Endothelial cell of umbilical vein (primary cell): ENCODE results near the gene SELENON.

Experiments used
- CTCF ChIP-seq, 2 donors: IDR thresholded peaks; 1 replicate in 1 of 2; 2 replicates in 1 of 2; pipeline ENCODE4 v1.5.1; 2011; ENCODE audit warnings: low read length in 2 of 2, mild to moderate bottlenecking in 2 of 2, moderate library complexity in 2 of 2, control low read depth in 1 of 2, inconsistent platforms in 1 of 2, low read depth in 1 of 2; ENCODE audit not compliant: insufficient read depth in 1 of 2; ENCODE audit errors: extremely low read depth in 1 of 2
- EZH2 ChIP-seq: IDR thresholded peaks from 2 replicates; pipeline ENCODE4 v1.6.1; 2012; ENCODE audit warnings: borderline replicate concordance, low read depth, mild to moderate bottlenecking, moderate library complexity, low read length, inconsistent platforms; ENCODE audit not compliant: severe bottlenecking
- MAX ChIP-seq: IDR thresholded peaks from 2 replicates; pipeline ENCODE4 v1.6.1; 2011; ENCODE audit not compliant: insufficient read depth, insufficient read length
- MYC ChIP-seq: IDR thresholded peaks from one replicate; pipeline ENCODE4 v1.6.1; 2011; ENCODE audit warnings: mild to moderate bottlenecking, low read depth, low read length
- POLR2A ChIP-seq: IDR thresholded peaks from 2 replicates; pipeline ENCODE4 v1.6.1; 2012; ENCODE audit warnings: low read depth, mild to moderate bottlenecking, control low read depth, low read length
- POLR2AphosphoS5 ChIP-seq: IDR thresholded peaks from 2 replicates; pipeline ENCODE4 v1.6.1; 2012; ENCODE audit warnings: low read depth, mild to moderate bottlenecking, control low read depth, low read length, moderate library complexity; ENCODE audit not compliant: insufficient read depth

GRCh38 chr1:25861316-25862286 is 61.6 kb downstream of the SELENON start:
- TF ChIP-seq CTCF (IDR thresholded peaks at IDR 0.05; ENCODE audit: extremely low read depth in 1 of 2, insufficient read depth in 1 of 2, low read depth in 1 of 2, low read length in 2 of 2): no peak
- no peak for TF ChIP-seq MYC
- no peak for TF ChIP-seq EZH2
- no peak for TF ChIP-seq POLR2A
- TF ChIP-seq MAX: no peak
- TF ChIP-seq POLR2AphosphoS5: no peak
